ENCODE data around the gene OR13C4.

Gene OR13C4

DNA sequence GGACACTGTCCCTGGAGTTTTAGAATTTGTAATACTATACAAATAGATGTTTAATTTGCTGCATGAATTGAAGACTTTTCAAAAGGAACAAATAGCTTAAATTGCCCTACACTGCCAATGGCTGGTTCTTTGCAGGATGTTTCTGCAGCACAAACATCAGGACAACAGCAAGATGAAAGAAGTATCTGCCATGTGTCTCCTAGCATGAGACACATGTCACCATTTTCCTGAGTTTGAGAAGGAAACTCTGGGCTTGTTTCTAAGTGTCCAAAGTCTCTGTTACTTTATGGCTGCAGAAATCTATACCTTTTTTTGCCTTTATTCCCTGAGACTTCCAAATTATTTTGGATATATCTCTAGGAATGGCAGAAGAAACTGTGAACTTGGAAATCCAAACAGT, 23.6 kb downstream of the OR13C4 start:
- H3K4me3 ChIP-seq (ENCODE audit: low read length): no peak overlapping the region
- DNase-seq (ENCODE audit: low read depth): no peak
- TF ChIP-seq CTCF (conservative IDR thresholded peaks at IDR 0.05; ENCODE audit: low read depth, low read length): no peak

DNA sequence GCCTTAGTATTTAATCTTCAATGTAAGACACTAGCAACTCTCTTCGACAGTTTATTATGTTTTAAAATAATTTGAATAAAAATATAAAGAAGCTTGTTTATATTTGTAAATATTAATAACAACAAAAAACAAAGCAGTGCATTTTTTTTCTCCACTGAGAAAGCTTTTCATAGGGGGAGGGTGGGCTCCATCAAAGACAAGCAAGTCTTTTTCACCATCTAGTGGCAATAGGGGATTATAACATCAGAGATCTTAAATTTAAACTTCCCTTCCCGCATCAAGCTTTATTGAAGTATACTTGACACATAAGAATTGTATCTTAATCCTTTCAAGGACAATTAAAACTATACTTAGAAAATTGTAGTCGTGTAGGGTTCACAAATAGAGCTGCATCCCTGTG, 32.2 kb downstream of the OR13C4 start:
- TF ChIP-seq CTCF (conservative IDR thresholded peaks at IDR 0.05; ENCODE audit: low read depth, low read length): peak; percentile 42
- DNase-seq (ENCODE audit: low read depth): no peak
- H3K4me3 ChIP-seq (ENCODE audit: low read length): no peak overlapping the region

- no peak for DNase-seq (ENCODE audit: low read depth)
- H3K4me3 ChIP-seq (ENCODE audit: low read length): no peak overlapping the region
- no peak for TF ChIP-seq CTCF (conservative IDR thresholded peaks at IDR 0.05; ENCODE audit: low read depth, low read length)
Measured at GRCh38 chr9:104485014-104485413, 42.0 kb downstream of the OR13C4 start.

- no peak for DNase-seq (ENCODE audit: low read depth)
- H3K4me3 ChIP-seq (ENCODE audit: low read length): no peak overlapping the region
- no peak for TF ChIP-seq CTCF (conservative IDR thresholded peaks at IDR 0.05; ENCODE audit: low read depth, low read length)
Measured at GRCh38 chr9:104482921-104483570, 44.0 kb downstream of the OR13C4 start.
